ENCODE results near the gene HECTD4. TPM values are rescaled to one million over a fixed set of nuclear protein-coding genes. Genes with fewer than 3 reads are reported as not detected.

The HECTD4 gene
- total RNA-seq, 1 donor from 2014 or later, result 98.8 TPM

DNA sequence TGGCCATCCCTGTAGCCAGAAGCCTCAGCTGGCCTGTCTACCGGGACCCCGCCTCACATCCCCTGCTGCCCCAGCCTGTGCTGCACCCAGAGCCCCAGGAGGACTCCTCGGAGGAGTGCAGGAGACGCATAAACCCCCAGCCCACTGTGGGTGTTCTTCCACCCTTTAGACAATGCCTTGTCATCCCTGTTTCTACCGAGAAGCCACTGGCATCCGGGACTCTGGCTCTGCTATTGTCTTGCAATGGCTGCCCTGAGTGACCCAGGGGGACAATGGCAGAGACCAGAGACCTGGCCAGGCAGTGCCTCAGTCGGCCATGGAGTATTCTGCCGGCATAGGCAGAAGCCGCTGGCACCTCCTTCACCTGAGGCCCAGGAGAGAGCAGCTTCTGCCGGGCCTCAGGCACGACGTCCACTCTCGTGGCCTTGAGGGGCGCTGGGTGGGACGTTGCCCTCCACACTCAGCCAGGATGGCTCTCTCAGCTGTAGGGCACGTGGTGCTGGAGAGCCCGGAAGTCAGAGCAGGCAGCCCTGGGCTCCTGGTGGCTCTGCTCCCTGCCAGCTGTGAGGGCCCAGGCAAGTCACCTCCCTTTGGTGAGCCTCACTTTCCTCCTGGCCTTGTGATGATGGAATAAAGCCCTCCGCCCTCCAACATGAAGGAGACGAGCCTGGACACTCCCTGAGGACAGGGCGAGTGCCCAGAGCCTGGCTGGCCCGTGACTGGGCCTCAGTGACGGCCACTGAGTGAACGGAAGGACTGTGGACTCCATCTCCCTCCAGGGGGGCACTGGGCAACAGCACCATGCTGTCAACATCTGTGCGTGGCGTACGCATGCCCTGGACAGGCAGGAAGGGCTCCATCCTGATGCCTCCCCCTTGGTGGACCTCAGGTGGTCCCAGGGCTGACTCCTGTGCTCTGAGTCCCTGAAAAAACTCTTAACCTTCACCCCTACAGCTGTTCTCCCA is 215.9 kb downstream of the HECTD4 start:
- H3K4me3 Mint-ChIP-seq, result no peak overlapping the region
- H3K27ac Mint-ChIP-seq, result no peak overlapping the region
- no peaks in the 10 kb centered on the region for H3K9me3 Mint-ChIP-seq
- H3K4me1 Mint-ChIP-seq, result peaks cover 6% of the 10 kb centered on the region
- CTCF ChIA-PET, result no interaction called here
- ATAC-seq (ENCODE audit: low read depth) (no peak), DNase-seq (no peak)
- H3K36me3 Mint-ChIP-seq (ENCODE audit: low read depth), result peaks cover 51% of the 10 kb centered on the region
- POLR2A ChIA-PET, result no interaction called here
- no peaks in the 10 kb centered on the region for H3K27me3 Mint-ChIP-seq
- intact Hi-C loops (cut with micrococcal nuclease), result no loop called here
- TF ChIP-seq, protein P1, sequence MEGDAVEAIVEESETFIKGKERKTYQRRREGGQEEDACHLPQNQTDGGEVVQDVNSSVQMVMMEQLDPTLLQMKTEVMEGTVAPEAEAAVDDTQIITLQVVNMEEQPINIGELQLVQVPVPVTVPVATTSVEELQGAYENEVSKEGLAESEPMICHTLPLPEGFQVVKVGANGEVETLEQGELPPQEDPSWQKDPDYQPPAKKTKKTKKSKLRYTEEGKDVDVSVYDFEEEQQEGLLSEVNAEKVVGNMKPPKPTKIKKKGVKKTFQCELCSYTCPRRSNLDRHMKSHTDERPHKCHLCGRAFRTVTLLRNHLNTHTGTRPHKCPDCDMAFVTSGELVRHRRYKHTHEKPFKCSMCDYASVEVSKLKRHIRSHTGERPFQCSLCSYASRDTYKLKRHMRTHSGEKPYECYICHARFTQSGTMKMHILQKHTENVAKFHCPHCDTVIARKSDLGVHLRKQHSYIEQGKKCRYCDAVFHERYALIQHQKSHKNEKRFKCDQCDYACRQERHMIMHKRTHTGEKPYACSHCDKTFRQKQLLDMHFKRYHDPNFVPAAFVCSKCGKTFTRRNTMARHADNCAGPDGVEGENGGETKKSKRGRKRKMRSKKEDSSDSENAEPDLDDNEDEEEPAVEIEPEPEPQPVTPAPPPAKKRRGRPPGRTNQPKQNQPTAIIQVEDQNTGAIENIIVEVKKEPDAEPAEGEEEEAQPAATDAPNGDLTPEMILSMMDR (IDR thresholded peaks at IDR 0.05), result no peak

DNA sequence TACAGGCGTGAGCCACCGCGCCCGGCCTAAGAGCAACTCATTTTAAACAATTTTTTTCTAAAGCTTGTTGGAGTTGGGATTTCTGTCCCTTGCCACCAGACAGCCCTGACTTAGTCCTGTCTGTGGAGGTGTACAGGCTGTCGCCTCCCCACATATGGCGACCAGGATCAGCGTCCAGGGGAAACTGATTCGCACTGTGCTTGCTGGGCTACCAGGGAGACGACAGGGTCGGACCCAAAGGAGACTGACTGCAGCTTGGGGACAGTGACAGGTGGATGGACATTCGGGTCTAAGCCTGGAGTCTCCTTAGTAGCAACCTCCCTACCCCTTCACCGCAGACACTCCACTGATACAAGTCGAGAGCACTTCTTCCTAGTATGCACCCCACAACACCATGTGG is 216.6 kb downstream of the HECTD4 start:
- CTCF ChIA-PET, result no interaction called here

DNA sequence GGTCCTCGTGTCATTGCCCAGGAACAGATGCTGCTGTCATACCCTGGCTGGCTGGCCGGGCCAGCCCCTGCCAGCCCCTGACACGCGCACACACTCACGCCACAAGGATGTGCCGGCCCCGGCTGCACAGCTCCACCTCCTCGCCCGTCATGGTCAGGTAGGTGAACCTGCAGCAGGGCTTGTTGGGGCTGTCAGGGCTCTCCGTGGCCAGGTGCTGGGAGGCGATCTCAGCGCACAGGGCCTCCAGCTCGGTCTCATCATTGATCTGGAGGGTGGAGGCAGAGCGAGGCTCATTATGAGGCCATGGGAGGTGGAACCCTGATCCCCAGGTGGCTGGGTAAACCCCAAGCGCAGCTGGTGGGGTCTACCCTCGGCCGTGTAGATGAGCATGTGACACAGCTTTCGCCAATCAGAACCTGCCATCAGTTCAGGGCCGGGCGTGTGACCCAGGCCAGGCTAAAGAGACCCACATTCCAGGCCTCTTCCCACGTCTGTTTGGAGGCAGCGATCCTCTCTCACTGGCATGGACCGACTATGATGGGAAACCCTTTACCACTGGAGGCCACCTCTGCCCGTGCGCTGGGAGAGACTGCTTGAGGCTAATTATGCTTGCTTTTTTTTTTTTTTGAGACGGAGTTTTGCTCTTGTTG is 218.1 kb downstream of the HECTD4 start:
- ChIA-PET POLR2A (no interaction called here), CTCF (no interaction called here)
- no peak for ATAC-seq (ENCODE audit: low read depth)
- TF ChIP-seq, protein P1 (IDR thresholded peaks at IDR 0.05), result no peak
- intact Hi-C loops (cut with micrococcal nuclease), result no loop called here
- no peak for DNase-seq
- Mint-ChIP-seq H3K27me3 (no peaks in the 10 kb centered on the region), H3K4me1 (peaks cover 10% of the 10 kb centered on the region), H3K9me3 (peaks cover 2% of the 10 kb centered on the region), H3K4me3 (no peak overlapping the region), H3K27ac (no peak overlapping the region), H3K36me3 (ENCODE audit: low read depth) (peaks cover 57% of the 10 kb centered on the region)

More for the DNA sequence above, 216.6 kb downstream of the HECTD4 start:
- H3K4me3 Mint-ChIP-seq, result no peak overlapping the region
- no peak for ATAC-seq (ENCODE audit: low read depth)
- no peak for DNase-seq
- H3K27ac Mint-ChIP-seq, result no peak overlapping the region
- H3K4me1 Mint-ChIP-seq, result peaks cover 6% of the 10 kb centered on the region
- no peaks in the 10 kb centered on the region for H3K27me3 Mint-ChIP-seq
- TF ChIP-seq, protein P1 (IDR thresholded peaks at IDR 0.05), result no peak
- intact Hi-C loops (cut with micrococcal nuclease), result no loop called here
- POLR2A ChIA-PET, result interaction anchor here (0.7 kb wide), 1 partner anchor 124 kb away, joined by 7 read pairs; no protein-coding TSS in a partner anchor
- H3K36me3 Mint-ChIP-seq (ENCODE audit: low read depth), result peaks cover 54% of the 10 kb centered on the region
- H3K9me3 Mint-ChIP-seq, result no peaks in the 10 kb centered on the region

DNA sequence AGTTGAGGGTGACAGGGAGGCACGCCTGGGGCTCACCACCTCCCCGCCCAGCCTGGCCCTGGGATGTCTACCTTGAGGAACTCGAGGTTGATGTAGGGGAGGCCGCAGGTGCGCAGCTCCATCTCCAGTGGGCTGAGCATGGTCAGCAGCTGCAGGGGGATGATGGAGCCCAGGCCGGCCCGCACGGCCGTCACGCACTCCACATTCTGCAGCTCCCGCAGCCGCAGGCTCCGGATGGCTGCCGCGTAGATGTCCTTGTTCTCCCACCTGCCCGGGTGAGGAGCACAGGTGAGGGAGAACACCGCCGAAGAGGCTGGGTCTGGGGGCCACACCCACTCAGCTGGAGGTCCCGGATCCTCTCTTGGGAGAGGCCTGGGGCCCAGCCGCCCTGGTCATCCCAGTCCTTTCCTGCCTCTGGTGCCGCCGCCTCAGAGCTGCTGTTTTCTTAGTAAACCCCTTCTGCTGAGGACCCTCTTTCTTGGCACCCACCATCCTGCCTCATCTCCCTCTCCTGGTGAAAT is 218.7 kb downstream of the HECTD4 start:
- Mint-ChIP-seq H3K9me3 (peaks cover 2% of the 10 kb centered on the region), H3K27ac (no peak overlapping the region), H3K36me3 (ENCODE audit: low read depth) (peaks cover 58% of the 10 kb centered on the region), H3K4me3 (no peak overlapping the region), H3K27me3 (no peaks in the 10 kb centered on the region), H3K4me1 (peaks cover 16% of the 10 kb centered on the region)
- TF ChIP-seq, protein P1 (IDR thresholded peaks at IDR 0.05), result no peak
- intact Hi-C loops (cut with micrococcal nuclease), result no loop called here
- ATAC-seq (ENCODE audit: low read depth), result no peak
- ChIA-PET CTCF (no interaction called here), POLR2A (no interaction called here)
- no peak for DNase-seq

DNA sequence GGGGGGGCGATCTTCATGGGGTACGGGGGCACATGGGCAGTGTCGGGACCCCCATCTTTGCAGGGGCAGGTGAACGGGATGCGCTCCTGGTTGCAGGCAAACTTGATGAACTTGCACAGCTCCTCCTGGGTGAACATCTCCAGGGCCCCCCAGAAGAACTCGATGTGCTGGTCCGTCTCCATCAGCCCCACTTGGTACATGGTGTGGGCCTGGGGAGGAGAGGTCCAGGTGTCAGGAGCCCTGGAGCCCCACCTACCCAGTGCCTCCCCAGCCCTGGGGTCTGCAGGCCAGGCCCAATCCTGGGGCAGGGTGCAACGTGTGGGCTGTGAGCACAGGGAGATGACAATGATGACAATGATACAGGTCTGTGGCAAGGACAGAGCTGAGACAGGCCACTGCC is 219.2 kb downstream of the HECTD4 start:
- CTCF ChIA-PET, result no interaction called here
- H3K36me3 Mint-ChIP-seq (ENCODE audit: low read depth), result peaks cover 60% of the 10 kb centered on the region

More for the DNA sequence above, 219.2 kb downstream of the HECTD4 start:
- DNase-seq (no peak), ATAC-seq (ENCODE audit: low read depth) (no peak)
- TF ChIP-seq, protein P1 (IDR thresholded peaks at IDR 0.05), result no peak
- Mint-ChIP-seq H3K27ac (no peak overlapping the region), H3K27me3 (no peaks in the 10 kb centered on the region), H3K4me1 (peaks cover 20% of the 10 kb centered on the region), H3K4me3 (no peak overlapping the region), H3K9me3 (peaks cover 6% of the 10 kb centered on the region)
- POLR2A ChIA-PET, result no interaction called here
- intact Hi-C loops (cut with micrococcal nuclease), result no loop called here

All from activated B cell treated with CpG ODN at 0.5 μM for 24 hours (primary cell).